Dendritic cell treated with granulocyte-macrophage colony-stimulating factor and Interleukin-4, amounts not matched to agents 40 ng/mL and 50 ng/mL, for 4 days (primary cell): Measurements from ENCODE around the gene PMS2.
"Not testable (repeated sequence)": the region's sequence is repeated elsewhere in the genome, so short reads cannot be mapped to it uniquely, and the experiment has no call there.

Source experiments
- H3K27ac Mint-ChIP-seq: one replicate; pipeline ENCODE4 v1.8.0; 2022; ENCODE audit warnings: mild to moderate bottlenecking, mixed read lengths
- H3K27me3 Mint-ChIP-seq: one replicate; pipeline ENCODE4 v1.8.0; 2022; ENCODE audit warnings: mild to moderate bottlenecking, mixed read lengths
- H3K36me3 Mint-ChIP-seq: one replicate; pipeline ENCODE4 v1.8.0; 2022; ENCODE audit warnings: low read depth, mixed read lengths
- H3K4me1 Mint-ChIP-seq: one replicate; pipeline ENCODE4 v1.8.0; 2022; ENCODE audit warnings: low read depth, mixed read lengths
- H3K4me3 Mint-ChIP-seq: one replicate; pipeline ENCODE4 v1.8.0; 2022; ENCODE audit warnings: mild to moderate bottlenecking, moderate library complexity, mixed read lengths
- H3K9me3 Mint-ChIP-seq: one replicate; pipeline ENCODE4 v1.8.0; 2022; ENCODE audit warnings: mixed read lengths
- intact Hi-C: fragments of 100-400 bp; cut with micrococcal nuclease; formaldehyde crosslinking; loops from one replicate; pipeline ENCODE4 v1.15.0; 2022

PMS2 gene

DNA sequence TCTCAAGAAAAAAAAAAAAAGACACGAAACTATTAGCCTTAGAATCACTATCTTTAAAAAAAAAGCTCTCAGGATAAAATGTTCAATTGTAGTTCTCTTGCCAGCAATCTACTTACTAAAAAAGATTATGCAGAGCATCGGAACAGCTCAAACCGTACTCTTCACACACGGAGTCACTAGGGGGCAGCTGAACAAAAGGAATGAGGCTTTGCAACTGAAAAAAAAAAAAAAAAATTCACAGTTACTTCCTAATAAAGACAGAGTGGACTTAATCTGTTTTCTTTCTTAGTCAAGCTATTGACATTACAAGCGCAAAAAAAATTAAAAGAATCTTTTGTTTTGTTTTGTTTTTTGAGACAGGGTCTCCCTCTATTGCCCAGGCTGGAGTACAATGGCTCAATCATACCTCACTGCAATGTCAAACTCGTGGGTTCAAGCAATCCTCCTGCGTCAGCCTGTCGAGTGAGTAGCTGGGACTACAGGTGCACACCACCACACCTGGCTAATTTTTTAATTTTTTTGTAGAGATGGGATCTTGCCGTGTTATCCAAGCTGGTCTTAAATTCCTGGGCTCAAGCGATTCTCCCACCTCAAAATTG, 11.5 kb downstream of the PMS2 start:
- no peaks in the 10 kb centered on the region for H3K4me1 Mint-ChIP-seq
- peaks cover 68% of the 10 kb centered on the region for H3K36me3 Mint-ChIP-seq

DNA sequence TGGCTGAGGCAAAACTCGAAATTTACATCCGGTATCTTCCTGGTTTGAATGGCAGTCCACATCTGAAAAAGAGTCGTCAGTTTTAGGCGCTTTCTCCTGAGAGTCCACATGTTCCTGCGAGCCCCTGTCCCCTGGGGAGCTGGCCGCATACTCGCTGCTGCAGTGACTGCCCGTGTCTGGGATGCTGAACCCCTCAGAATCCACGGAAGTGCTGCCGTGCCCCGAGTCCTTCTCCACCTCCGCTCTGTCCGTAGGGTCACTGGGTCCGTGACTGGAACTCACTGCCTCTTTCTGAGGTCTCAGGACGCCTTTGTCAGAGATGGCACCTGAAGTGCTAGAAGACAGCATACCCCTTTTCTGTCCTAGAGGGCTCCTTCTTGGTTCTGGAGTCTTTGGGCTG, 21.8 kb downstream of the PMS2 start:
- H3K4me3 Mint-ChIP-seq, intact Hi-C loops, H3K9me3 Mint-ChIP-seq: not testable (repeated sequence)

More for the DNA sequence above, 11.5 kb downstream of the PMS2 start:
- no peak overlapping the region for H3K4me3 Mint-ChIP-seq
- no peaks in the 10 kb centered on the region for H3K27me3 Mint-ChIP-seq
- H3K9me3 Mint-ChIP-seq: no peaks in the 10 kb centered on the region
- no peak overlapping the region for H3K27ac Mint-ChIP-seq
- intact Hi-C loops: loop anchor here (1.0 to 10.0 kb wide), 2 partner anchors 109 to 327 kb away; no protein-coding TSS in a partner anchor

DNA sequence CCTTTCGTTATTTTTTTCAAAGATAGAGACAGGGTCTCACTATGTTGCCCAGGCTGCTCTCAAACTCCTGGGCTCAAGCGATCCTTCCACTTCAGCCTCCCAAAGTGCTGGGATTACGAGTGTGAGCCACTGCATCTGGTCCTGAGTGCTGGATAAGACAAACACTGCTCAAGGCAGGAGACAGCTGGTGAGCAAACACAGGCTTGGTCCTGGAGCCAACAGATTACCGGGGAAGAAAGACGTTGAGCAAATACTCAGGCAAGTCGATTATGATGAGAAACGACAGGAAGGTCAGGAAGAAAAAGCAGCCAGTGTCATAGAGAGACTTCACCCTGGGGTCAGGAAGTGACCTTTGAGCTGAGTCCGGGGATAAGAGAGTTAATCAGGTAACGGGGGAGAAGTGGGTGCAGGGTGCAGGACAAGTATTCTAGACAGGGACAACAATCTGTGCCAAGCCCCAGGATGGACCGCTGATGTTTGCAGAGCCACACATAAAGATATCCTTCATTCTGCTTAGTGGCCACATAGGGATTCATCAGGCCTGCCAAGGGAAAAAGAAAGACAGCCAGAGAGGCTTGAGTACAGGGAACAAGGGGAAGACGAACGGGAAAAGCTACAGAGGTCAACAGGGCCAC, 29.1 kb downstream of the PMS2 start:
- H3K9me3 Mint-ChIP-seq, H3K27me3 Mint-ChIP-seq, intact Hi-C loops, H3K27ac Mint-ChIP-seq, H3K4me1 Mint-ChIP-seq, H3K4me3 Mint-ChIP-seq: not testable (repeated sequence)
- peaks cover 22% of the 10 kb centered on the region for H3K36me3 Mint-ChIP-seq

More for the DNA sequence above, 21.8 kb downstream of the PMS2 start:
- not testable (repeated sequence) for H3K27ac Mint-ChIP-seq, H3K27me3 Mint-ChIP-seq, H3K4me1 Mint-ChIP-seq
- peaks cover 60% of the 10 kb centered on the region for H3K36me3 Mint-ChIP-seq

DNA sequence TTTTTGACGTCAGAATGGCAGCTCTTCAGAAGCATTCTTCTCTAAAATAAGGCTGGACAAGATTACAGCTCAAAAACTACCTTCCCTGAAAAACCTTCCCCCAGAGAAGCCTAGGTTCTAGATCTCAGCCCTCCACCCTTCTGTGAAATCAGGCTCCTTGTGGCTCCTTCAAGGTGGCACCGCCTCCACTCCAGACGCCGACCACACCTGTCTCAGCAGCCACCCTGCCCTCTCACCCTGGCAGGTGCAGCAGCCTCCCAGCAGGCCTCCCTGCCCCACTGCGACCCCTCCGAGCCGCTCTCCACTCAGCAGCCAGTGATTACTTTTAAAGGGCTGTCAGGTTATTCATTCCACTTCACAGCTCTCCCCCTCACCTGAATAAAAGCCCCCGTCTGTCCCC, 35.3 kb downstream of the PMS2 start:
- H3K4me1 Mint-ChIP-seq, intact Hi-C loops, H3K9me3 Mint-ChIP-seq, H3K4me3 Mint-ChIP-seq, H3K36me3 Mint-ChIP-seq, H3K27ac Mint-ChIP-seq, H3K27me3 Mint-ChIP-seq: not testable (repeated sequence)

DNA sequence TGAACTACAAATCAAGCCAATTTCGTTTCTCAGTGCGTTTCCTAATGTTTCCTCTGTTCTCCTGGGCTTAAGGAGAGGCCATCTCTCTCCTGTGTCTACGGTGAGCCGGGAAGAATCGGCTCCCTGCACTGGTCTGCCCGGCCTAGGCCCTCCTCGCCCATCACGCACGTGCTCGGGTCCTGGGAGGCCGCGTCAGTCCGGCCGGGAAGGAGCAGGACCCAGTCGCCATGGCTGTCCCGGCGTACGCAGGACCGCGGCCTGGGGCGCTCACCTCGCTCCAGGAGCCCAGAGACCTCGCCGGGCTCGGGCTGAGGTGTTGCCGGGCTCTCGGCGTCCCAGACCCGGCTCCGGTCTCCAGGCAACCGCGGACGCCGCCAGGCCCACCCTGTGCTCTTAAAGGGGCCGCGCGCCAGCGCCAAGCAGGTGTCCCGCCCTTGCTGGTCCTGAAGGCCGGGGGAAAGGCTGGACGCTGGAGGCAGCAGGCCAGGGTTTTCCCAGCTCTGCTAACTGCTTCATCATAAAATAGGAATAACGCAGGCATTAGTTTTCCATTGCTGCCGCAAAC, 38.4 kb downstream of the PMS2 start, which contains the start of gene RSPH10B:
TSS of gene RSPH10B (minus strand) at position 343 of the 565 bp plus-strand sequence. CDS start 3,573 bp downstream, outside the sequence.
- not testable (repeated sequence) for H3K27me3 Mint-ChIP-seq

DNA sequence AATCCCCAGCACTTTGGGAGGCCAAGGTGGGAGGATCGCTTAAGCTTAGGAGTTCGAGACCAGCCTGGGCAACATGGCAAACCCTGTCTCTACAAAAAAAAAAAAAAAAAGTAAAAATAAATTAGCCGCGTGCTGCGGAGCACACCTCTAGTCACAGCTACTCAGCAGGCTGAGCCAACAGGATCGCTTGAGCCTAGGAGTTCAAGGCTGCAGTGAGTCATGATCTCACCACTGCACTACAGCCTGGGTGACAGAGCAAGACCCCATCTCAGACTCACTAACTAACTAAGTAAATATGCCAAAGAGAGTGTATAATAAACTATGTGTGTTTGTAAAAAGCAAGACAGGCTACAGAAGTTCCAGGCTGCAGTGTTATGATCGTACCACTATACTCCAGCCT, 45.0 kb downstream of the PMS2 start:
- H3K36me3 Mint-ChIP-seq, H3K27ac Mint-ChIP-seq, H3K9me3 Mint-ChIP-seq, H3K4me3 Mint-ChIP-seq, H3K4me1 Mint-ChIP-seq, H3K27me3 Mint-ChIP-seq, intact Hi-C loops: not testable (repeated sequence)

More for the DNA sequence above, 38.4 kb downstream of the PMS2 start, which contains the start of gene RSPH10B:
- intact Hi-C loops, H3K36me3 Mint-ChIP-seq, H3K9me3 Mint-ChIP-seq, H3K4me1 Mint-ChIP-seq, H3K4me3 Mint-ChIP-seq, H3K27ac Mint-ChIP-seq: not testable (repeated sequence)

DNA sequence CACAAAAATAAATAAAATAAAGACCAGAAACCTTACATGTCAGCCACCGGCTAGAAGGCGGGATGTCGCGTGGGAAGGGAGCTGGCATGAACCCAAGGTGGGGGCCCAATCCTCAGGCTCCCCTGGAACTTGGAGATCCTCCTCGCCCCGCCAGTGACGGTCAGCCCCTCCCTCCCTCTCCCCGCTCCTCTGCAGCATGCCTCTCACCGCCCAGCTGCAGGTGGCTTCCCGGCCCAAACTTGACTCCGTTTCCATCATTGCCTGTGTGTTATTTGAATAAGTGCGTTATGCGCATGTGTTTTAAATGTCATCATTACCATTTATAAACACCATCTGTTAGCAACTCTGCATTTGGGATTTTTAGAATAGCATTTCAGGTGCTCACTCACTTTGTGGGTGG, 45.6 kb downstream of the PMS2 start:
- H3K4me3 Mint-ChIP-seq, H3K4me1 Mint-ChIP-seq, H3K27ac Mint-ChIP-seq, H3K36me3 Mint-ChIP-seq, intact Hi-C loops, H3K9me3 Mint-ChIP-seq, H3K27me3 Mint-ChIP-seq: not testable (repeated sequence)

DNA sequence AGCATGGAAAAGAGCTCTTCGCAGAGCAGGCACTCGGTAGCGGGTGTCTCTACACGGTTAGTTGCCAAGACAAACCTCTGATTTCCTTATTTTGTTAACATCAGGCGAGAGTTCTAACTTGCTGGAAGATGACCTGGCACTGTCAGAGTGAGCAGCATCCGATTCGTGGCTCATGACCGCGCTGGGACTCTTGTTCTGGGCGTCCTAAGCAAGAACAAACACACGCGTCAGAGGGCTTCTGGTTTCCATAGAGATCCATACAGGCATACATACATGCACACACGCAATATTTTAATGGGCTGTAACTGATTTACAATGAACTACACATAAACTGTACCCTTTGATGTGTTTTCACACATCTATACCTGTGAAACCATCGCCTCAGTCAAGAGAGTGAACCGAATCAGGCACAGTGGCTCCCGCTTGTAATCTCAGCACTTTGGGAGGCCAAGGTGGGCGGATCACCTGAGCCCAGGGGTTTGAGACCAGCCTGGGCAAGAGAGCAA, 73.9 kb downstream of the PMS2 start:
- intact Hi-C loops, H3K4me3 Mint-ChIP-seq, H3K27me3 Mint-ChIP-seq: not testable (repeated sequence)

DNA sequence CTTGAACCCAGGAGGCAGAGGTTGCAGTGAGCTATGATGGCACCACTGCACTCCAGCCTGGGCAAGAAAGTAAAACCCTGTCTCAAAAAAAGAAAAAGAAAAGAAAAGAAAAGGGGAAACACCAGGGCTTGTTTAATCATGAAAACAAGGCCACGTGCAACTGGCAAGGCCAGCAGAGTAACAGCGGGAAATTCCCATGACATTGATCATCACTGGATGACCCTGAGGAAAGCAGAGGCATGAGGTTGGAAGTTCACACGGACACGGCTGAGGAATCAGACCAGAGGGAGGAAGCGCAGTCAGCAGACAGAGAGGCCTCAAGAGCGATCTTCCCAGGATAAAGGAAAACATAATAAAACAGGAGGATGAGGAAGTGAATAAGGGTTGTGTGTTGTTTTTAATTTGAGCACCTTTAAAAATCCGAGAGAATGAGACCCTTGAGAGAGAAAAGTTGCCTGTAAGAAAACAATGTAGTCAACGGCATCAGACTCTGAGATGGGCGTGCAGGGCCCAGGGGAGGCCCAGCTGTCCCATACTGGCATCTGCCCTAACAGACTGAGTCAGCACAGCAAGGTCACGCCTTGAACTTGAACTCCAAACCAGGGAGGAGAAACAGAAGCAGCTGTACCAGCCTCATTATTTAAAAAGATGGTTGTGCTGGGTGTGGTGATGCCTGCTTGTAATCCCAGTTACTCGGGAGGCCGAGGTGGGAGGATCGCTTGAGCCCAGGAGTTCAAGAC, 76.8 kb downstream of the PMS2 start:
- intact Hi-C loops, H3K9me3 Mint-ChIP-seq, H3K4me1 Mint-ChIP-seq, H3K27ac Mint-ChIP-seq, H3K4me3 Mint-ChIP-seq, H3K27me3 Mint-ChIP-seq: not testable (repeated sequence)
- H3K36me3 Mint-ChIP-seq: peaks cover 22% of the 10 kb centered on the region

More for the DNA sequence above, 73.9 kb downstream of the PMS2 start:
- H3K36me3 Mint-ChIP-seq, H3K4me1 Mint-ChIP-seq, H3K27ac Mint-ChIP-seq, H3K9me3 Mint-ChIP-seq: not testable (repeated sequence)

DNA sequence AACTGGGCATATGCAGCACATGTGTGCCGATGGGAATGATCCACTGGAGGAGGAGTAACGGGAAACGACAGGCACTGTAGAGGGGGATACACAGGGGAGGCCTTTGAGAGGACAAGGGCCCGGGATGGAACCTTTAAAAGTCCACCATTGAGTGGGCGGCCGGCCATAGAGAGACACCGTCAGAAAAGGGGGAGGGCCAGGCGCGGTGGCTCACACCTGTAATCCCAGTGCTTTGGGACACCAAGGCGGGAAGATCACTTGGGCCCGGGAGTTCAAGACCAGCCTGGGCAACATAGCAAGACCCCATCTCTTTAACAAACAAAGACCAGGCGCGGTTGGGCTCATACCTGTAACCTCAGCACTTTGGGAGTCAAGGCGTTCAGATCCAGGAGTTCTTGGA, 77.6 kb downstream of the PMS2 start:
- H3K27ac Mint-ChIP-seq, H3K4me1 Mint-ChIP-seq, H3K27me3 Mint-ChIP-seq, intact Hi-C loops, H3K4me3 Mint-ChIP-seq, H3K9me3 Mint-ChIP-seq: not testable (repeated sequence)
- peaks cover 28% of the 10 kb centered on the region for H3K36me3 Mint-ChIP-seq

DNA sequence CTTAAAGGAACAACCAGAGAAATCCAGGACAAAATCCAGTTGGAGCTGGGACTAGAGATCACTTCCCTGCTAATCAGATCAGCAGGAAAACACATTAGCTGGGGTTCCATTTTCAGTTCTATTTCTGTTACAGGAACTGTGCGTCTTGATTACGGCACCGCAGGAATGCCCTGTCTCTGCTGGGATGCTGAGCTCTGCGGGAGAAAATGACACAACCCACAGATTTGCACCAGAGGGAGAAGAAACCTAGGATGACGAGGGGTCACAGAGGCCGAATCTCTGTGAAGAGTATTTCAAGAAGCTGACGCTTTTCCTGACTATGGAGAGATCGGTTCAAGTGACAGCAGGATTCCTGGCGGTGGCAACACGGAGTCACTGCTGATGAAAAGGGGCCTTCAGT, 78.6 kb downstream of the PMS2 start:
- intact Hi-C loops, H3K27me3 Mint-ChIP-seq, H3K27ac Mint-ChIP-seq, H3K4me1 Mint-ChIP-seq, H3K4me3 Mint-ChIP-seq, H3K9me3 Mint-ChIP-seq: not testable (repeated sequence)
- peaks cover 28% of the 10 kb centered on the region for H3K36me3 Mint-ChIP-seq

DNA sequence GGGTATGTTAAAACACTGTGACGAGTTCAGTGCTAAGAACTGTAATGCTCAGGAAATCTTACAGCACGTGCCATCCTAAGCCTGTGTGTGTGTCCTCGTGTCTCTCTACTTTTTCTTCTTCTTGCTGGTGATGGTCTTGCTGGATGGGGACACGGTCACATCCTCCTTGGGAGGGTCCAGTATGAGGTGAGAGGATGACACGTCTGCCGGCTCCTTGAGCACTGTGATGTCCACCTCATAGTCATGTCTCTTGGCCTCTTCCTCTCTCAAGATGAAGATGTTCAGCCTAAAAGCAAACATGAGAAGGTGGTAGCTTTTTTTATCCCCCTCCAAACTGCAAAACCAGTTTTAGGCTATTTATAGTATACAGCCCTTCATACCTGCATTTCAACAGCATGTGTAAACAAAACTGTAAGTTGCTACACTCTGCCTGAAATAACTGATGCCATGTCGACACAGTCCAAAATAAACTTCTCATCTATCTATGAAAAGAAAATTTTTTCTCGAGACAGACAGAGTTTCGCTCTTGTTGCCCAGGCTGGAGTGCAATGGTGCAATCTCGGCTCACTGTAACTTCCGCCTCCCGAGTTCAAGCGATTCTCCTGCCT, 82.5 kb downstream of the PMS2 start:
- intact Hi-C loops, H3K4me3 Mint-ChIP-seq, H3K4me1 Mint-ChIP-seq, H3K27me3 Mint-ChIP-seq, H3K9me3 Mint-ChIP-seq, H3K27ac Mint-ChIP-seq: not testable (repeated sequence)
- peaks cover 25% of the 10 kb centered on the region for H3K36me3 Mint-ChIP-seq

DNA sequence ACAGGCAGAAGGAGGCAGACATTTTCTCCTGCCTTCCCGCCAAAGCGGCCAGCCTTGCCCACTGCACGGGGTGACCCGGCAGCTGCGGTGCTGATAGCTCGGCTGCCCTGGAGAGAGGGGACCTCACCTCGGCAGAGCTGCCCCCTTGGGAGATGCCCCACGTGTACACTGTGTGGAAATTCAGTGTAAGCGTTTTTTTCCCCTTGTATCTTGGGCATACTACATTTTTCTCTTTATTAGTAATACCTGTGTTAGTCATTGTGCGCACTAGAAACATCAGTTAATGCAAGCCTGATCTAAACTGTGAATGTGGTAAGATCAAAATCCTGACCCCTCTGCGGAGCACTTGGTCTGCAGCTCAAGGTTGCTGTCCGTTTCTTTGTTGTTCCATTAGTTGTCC, 84.2 kb downstream of the PMS2 start:
- H3K4me1 Mint-ChIP-seq, H3K4me3 Mint-ChIP-seq, H3K27me3 Mint-ChIP-seq, intact Hi-C loops, H3K27ac Mint-ChIP-seq, H3K9me3 Mint-ChIP-seq: not testable (repeated sequence)
- peaks cover 20% of the 10 kb centered on the region for H3K36me3 Mint-ChIP-seq

DNA sequence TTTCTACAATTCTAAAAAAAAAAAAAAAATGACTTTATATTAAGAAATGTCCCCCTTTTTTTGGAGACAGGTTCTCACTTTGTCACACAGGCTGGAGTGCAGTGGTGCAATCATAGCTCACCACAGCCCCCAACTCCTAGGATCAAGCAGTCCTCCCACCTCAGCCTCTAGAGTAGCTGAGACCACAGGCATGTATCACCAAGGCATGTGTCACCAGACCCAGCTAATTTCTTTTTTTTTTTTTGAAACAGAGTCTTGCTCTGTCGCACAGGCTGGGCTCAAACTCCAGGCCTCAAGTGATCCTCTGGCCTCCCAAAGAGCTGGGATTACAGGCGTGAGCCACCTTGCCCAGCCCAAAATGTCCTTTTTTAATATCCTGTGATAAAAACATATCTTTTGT, 84.7 kb downstream of the PMS2 start:
- H3K4me3 Mint-ChIP-seq, H3K4me1 Mint-ChIP-seq, intact Hi-C loops, H3K9me3 Mint-ChIP-seq, H3K27ac Mint-ChIP-seq, H3K27me3 Mint-ChIP-seq: not testable (repeated sequence)
- peaks cover 20% of the 10 kb centered on the region for H3K36me3 Mint-ChIP-seq
